Mammary epithelial cell (primary cell): ENCODE measurements around the gene SLC10A1.

Source experiments
- EZH2 ChIP-seq: IDR thresholded peaks from 2 replicates; pipeline ENCODE4 v1.6.1; 2012; ENCODE audit warnings: low read length, inconsistent platforms, borderline replicate concordance
- TF ChIP-seq, protein P1 (sequence below), 2 donors: IDR thresholded peaks in 1 of 2; conservative IDR thresholded peaks in 1 of 2; 2 replicates each; pipeline ENCODE4 v1.5.1; 2011 to 2012; ENCODE audit warnings: inconsistent platforms in 2 of 2, low read length in 2 of 2, mild to moderate bottlenecking in 2 of 2, control low read depth in 1 of 2, low read depth in 1 of 2; ENCODE audit not compliant: insufficient read depth in 1 of 2; ENCODE audit errors: extremely low read depth in 1 of 2

DNA sequence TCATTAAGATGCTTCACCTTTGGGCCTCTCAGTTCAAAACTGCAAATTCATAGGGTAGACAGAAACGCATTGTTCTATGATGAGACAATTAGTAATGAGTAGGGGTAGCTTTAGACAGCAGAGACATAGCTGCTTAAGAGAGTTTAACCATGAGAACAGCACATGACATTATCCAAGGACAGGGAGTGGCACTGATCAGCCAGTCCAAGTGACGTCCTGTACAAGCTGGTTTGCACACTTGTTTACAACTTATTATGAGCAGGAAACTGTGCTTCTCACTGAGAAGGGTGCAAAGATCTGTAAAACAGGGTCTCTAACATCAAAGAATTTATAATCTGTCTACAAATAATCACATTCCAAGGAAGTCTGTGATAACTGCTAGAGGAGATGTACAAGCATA is 41.3 kb downstream of the SLC10A1 start:
- TF ChIP-seq, protein P1, sequence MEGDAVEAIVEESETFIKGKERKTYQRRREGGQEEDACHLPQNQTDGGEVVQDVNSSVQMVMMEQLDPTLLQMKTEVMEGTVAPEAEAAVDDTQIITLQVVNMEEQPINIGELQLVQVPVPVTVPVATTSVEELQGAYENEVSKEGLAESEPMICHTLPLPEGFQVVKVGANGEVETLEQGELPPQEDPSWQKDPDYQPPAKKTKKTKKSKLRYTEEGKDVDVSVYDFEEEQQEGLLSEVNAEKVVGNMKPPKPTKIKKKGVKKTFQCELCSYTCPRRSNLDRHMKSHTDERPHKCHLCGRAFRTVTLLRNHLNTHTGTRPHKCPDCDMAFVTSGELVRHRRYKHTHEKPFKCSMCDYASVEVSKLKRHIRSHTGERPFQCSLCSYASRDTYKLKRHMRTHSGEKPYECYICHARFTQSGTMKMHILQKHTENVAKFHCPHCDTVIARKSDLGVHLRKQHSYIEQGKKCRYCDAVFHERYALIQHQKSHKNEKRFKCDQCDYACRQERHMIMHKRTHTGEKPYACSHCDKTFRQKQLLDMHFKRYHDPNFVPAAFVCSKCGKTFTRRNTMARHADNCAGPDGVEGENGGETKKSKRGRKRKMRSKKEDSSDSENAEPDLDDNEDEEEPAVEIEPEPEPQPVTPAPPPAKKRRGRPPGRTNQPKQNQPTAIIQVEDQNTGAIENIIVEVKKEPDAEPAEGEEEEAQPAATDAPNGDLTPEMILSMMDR (conservative IDR thresholded peaks at IDR 0.05 in 1 of 2, IDR thresholded peaks at IDR 0.05 in 1 of 2; ENCODE audit: extremely low read depth in 1 of 2, insufficient read depth in 1 of 2, low read depth in 1 of 2, low read length in 2 of 2) = no peak
- no peak for TF ChIP-seq EZH2
